ENCODE measurements around the gene PISD.
"Not testable (repeated sequence)": the region's sequence is repeated elsewhere in the genome, so short reads cannot be mapped to it uniquely, and the experiment has no call there.

PISD gene

GRCh38 chr22:31604746-31605705 lies 57.0 kb downstream of the PISD start:
- no peak for TF ChIP-seq CTCF (IDR thresholded peaks at IDR 0.05; ENCODE audit: insufficient read depth, missing control alignments)
- FAIRE-seq (no peak), DNase-seq (ENCODE audit: insufficient read length, low spot score) (no peak)

- no peak for TF ChIP-seq CTCF (IDR thresholded peaks at IDR 0.05; ENCODE audit: insufficient read depth, missing control alignments)
- FAIRE-seq: no peak
- no peak for DNase-seq (ENCODE audit: insufficient read length, low spot score)
These were observed 57.8 kb downstream of the PISD start for GRCh38 chr22:31604137-31604705.

- no peak for FAIRE-seq
- TF ChIP-seq CTCF (IDR thresholded peaks at IDR 0.05; ENCODE audit: insufficient read depth, missing control alignments): no peak
- DNase-seq (ENCODE audit: insufficient read length, low spot score): no peak
These were observed 58.4 kb downstream of the PISD start for GRCh38 chr22:31603574-31603973.

GRCh38 chr22:31603081-31603525 lies 58.9 kb downstream of the PISD start:
- no peak for TF ChIP-seq CTCF (IDR thresholded peaks at IDR 0.05; ENCODE audit: insufficient read depth, missing control alignments)
- FAIRE-seq (no peak), DNase-seq (ENCODE audit: insufficient read length, low spot score) (no peak)

- DNase-seq (ENCODE audit: insufficient read length, low spot score) (no peak), FAIRE-seq (no peak)
These were observed 59.6 kb downstream of the PISD start for GRCh38 chr22:31602259-31602952.

GRCh38 chr22:31595271-31595670 lies 66.7 kb downstream of the PISD start:
- no peak for DNase-seq (ENCODE audit: insufficient read length, low spot score)
- FAIRE-seq: no peak
- no peak for TF ChIP-seq CTCF (IDR thresholded peaks at IDR 0.05; ENCODE audit: insufficient read depth, missing control alignments)

More at GRCh38 chr22:31602259-31602952, 59.6 kb downstream of the PISD start:
- TF ChIP-seq CTCF (IDR thresholded peaks at IDR 0.05; ENCODE audit: insufficient read depth, missing control alignments): no peak

- DNase-seq (ENCODE audit: insufficient read length, low spot score); FAIRE-seq: not testable (repeated sequence)
These were observed 71.9 kb downstream of the PISD start for GRCh38 chr22:31590161-31590560.
